ENCODE measurements around the gene ZRANB2. TPM values are rescaled to one million over a fixed set of nuclear protein-coding genes. Genes with fewer than 3 reads are reported as not detected.

ZRANB2 gene
- total RNA-seq: 105 TPM

GRCh38 chr1:71080739-71081696 lies at the start of gene ZRANB2:
ZRANB2 (minus strand) TSS chr1:71081035; CDS start chr1:71080995, 40 bp downstream.
- DNase-seq (ENCODE audit: low spot score): peak; percentile 94

GRCh38 chr1:71128060-71128459 lies 47.2 kb upstream of the ZRANB2 start:
- no peak for DNase-seq (ENCODE audit: low spot score)

- no peak for DNase-seq (ENCODE audit: low spot score)
Measured at GRCh38 chr1:71118086-71118485, 37.3 kb upstream of the ZRANB2 start.

GRCh38 chr1:71116729-71117128 lies 35.9 kb upstream of the ZRANB2 start:
- no peak for DNase-seq (ENCODE audit: low spot score)

- no peak for DNase-seq (ENCODE audit: low spot score)
Measured at GRCh38 chr1:71106658-71107322, 26.0 kb upstream of the ZRANB2 start.

GRCh38 chr1:71104417-71104816 lies 23.6 kb upstream of the ZRANB2 start:
- DNase-seq (ENCODE audit: low spot score): no peak

GRCh38 chr1:71101839-71102376 lies 21.1 kb upstream of the ZRANB2 start:
- DNase-seq (ENCODE audit: low spot score): no peak

- DNase-seq (ENCODE audit: low spot score): no peak
Measured at GRCh38 chr1:71097428-71097827, 16.6 kb upstream of the ZRANB2 start.

- DNase-seq (ENCODE audit: low spot score): no peak
Measured at GRCh38 chr1:71094913-71095312, 14.1 kb upstream of the ZRANB2 start.

- DNase-seq (ENCODE audit: low spot score): no peak
Measured at GRCh38 chr1:71093938-71094337, 13.1 kb upstream of the ZRANB2 start.

- DNase-seq (ENCODE audit: low spot score): no peak
Measured at GRCh38 chr1:71089536-71090270, 8.9 kb upstream of the ZRANB2 start.

- DNase-seq (ENCODE audit: low spot score): no peak
Measured at GRCh38 chr1:71088645-71089287, 7.9 kb upstream of the ZRANB2 start.

GRCh38 chr1:71087713-71088112 lies 6.9 kb upstream of the ZRANB2 start:
- no peak for DNase-seq (ENCODE audit: low spot score)

GRCh38 chr1:71087060-71087459 lies 6.2 kb upstream of the ZRANB2 start:
- no peak for DNase-seq (ENCODE audit: low spot score)

GRCh38 chr1:71086331-71086730 lies 5.5 kb upstream of the ZRANB2 start:
- DNase-seq (ENCODE audit: low spot score): no peak

- DNase-seq (ENCODE audit: low spot score): no peak
Measured at GRCh38 chr1:71083271-71083670, 2.4 kb upstream of the ZRANB2 start.

- no peak for DNase-seq (ENCODE audit: low spot score)
Measured at GRCh38 chr1:71081697-71082080, 854 bp upstream of the ZRANB2 start.

GRCh38 chr1:71080230-71080738 lies 551 bp downstream of the ZRANB2 start:
- DNase-seq (ENCODE audit: low spot score): no peak

- no peak for DNase-seq (ENCODE audit: low spot score)
Measured at GRCh38 chr1:71074681-71075080, 6.2 kb downstream of the ZRANB2 start.

- DNase-seq (ENCODE audit: low spot score): no peak
Measured at GRCh38 chr1:71072273-71072672, 8.6 kb downstream of the ZRANB2 start.

- no peak for DNase-seq (ENCODE audit: low spot score)
Measured at GRCh38 chr1:71071720-71072119, 9.1 kb downstream of the ZRANB2 start.

Measured in ureter (tissue), 1 donor.